H9 (cell line): ENCODE results near the gene HPS3. TPM values are rescaled to one million over a fixed set of nuclear protein-coding genes. Genes with fewer than 3 reads are reported as not detected.

Experiments
- DNase-seq: peaks from one replicate; pipeline ENCODE4 v3.0.0-alpha.2; 2017
- H2AFZ ChIP-seq: one replicate; pipeline ENCODE4 v1.6.1; 2013; ENCODE audit warnings: mild to moderate bottlenecking, low read length, control low read depth, moderate library complexity
- H2AK5ac ChIP-seq: 2 replicates; pipeline ENCODE4 v1.6.1; 2013; ENCODE audit warnings: low read length, control low read depth, mixed read lengths; ENCODE audit not compliant: insufficient read length
- H2BK120ac ChIP-seq: one replicate; pipeline ENCODE4 v1.6.1; 2013; ENCODE audit warnings: low read depth, mild to moderate bottlenecking, low read length, control low read depth, inconsistent platforms; ENCODE audit not compliant: poor library complexity, severe bottlenecking
- H2BK12ac ChIP-seq: 2 replicates; pipeline ENCODE4 v1.6.1; 2013; ENCODE audit warnings: low read length, control low read depth, mixed read lengths, low read depth; ENCODE audit not compliant: insufficient read length
- H2BK15ac ChIP-seq: 2 replicates; pipeline ENCODE4 v1.6.1; 2013; ENCODE audit warnings: low read depth, low read length, control low read depth
- H2BK20ac ChIP-seq: one replicate; pipeline ENCODE4 v1.6.1; 2013; ENCODE audit warnings: low read depth, mild to moderate bottlenecking, low read length, control low read depth, inconsistent platforms; ENCODE audit not compliant: poor library complexity, severe bottlenecking
- H2BK5ac ChIP-seq: 2 replicates; pipeline ENCODE4 v1.6.1; 2013; ENCODE audit warnings: low read length, control low read depth, mixed read lengths; ENCODE audit not compliant: insufficient read length
- H3K14ac ChIP-seq: 2 replicates; pipeline ENCODE4 v1.6.1; 2013; ENCODE audit warnings: low read length, control low read depth; ENCODE audit not compliant: insufficient read depth
- H3K18ac ChIP-seq: 2 replicates; pipeline ENCODE4 v1.6.1; 2013; ENCODE audit warnings: low read depth, mild to moderate bottlenecking, mixed read lengths, low read length, control low read depth; ENCODE audit not compliant: insufficient read length
- H3K23ac ChIP-seq: 2 replicates; pipeline ENCODE4 v1.6.1; 2013; ENCODE audit warnings: low read length, control low read depth, mixed read lengths, low read depth; ENCODE audit not compliant: insufficient read length
- H3K23me2 ChIP-seq: 2 replicates; pipeline ENCODE4 v1.6.1; 2013; ENCODE audit warnings: low read depth, mild to moderate bottlenecking, mixed read lengths, low read length, control low read depth; ENCODE audit not compliant: insufficient read length, poor library complexity, severe bottlenecking
- H3K27ac ChIP-seq: 2 replicates; pipeline ENCODE4 v1.5.1; 2013; ENCODE audit warnings: low read length, control low read depth, mixed read lengths, low read depth; ENCODE audit not compliant: insufficient read length
- H3K27me3 ChIP-seq: 2 replicates; pipeline ENCODE4 v1.6.1; 2013; ENCODE audit warnings: low read length, control low read depth, inconsistent platforms; ENCODE audit not compliant: insufficient read depth
- H3K4ac ChIP-seq: 2 replicates; pipeline ENCODE4 v1.6.1; 2013; ENCODE audit warnings: low read depth, mild to moderate bottlenecking, control low read depth, inconsistent platforms, low read length, moderate library complexity
- H3K4me1 ChIP-seq: 2 replicates; pipeline ENCODE4 v1.6.1; 2013; ENCODE audit warnings: low read length, control low read depth, inconsistent platforms; ENCODE audit not compliant: insufficient read depth
- H3K4me2 ChIP-seq: 2 replicates; pipeline ENCODE4 v1.6.1; 2013; ENCODE audit warnings: low read length, control low read depth, mixed read lengths; ENCODE audit not compliant: insufficient read length, insufficient read depth
- H3K56ac ChIP-seq: 2 replicates; pipeline ENCODE4 v1.6.1; 2013; ENCODE audit warnings: low read depth, mild to moderate bottlenecking, mixed read lengths, low read length, control low read depth; ENCODE audit not compliant: insufficient read length
- H3K79me1 ChIP-seq: 2 replicates; pipeline ENCODE4 v1.6.1; 2013; ENCODE audit warnings: low read depth, mild to moderate bottlenecking, moderate library complexity, low read length, control low read depth, inconsistent platforms; ENCODE audit not compliant: insufficient read depth, poor library complexity, severe bottlenecking
- H3K79me2 ChIP-seq: 2 replicates; pipeline ENCODE4 v1.6.1; 2013; ENCODE audit warnings: low read length, control low read depth, inconsistent platforms; ENCODE audit not compliant: insufficient read depth
- H3K9ac ChIP-seq: 2 replicates; pipeline ENCODE4 v1.6.1; 2013; ENCODE audit warnings: low read length, control low read depth, mixed read lengths; ENCODE audit not compliant: insufficient read length; ENCODE audit errors: extremely low read depth
- H3K9me3 ChIP-seq: one replicate; pipeline ENCODE4 v1.6.1; 2013; ENCODE audit warnings: low read depth, low read length, inconsistent platforms; ENCODE audit not compliant: control insufficient read depth
- H3T11ph ChIP-seq: one replicate; pipeline ENCODE4 v1.6.1; 2013; ENCODE audit warnings: mild to moderate bottlenecking, low read length, control low read depth, inconsistent platforms
- H4K20me1 ChIP-seq: one replicate; pipeline ENCODE4 v1.6.1; 2013; ENCODE audit not compliant: control insufficient read depth, insufficient read length, insufficient read depth
- H4K5ac ChIP-seq: 2 replicates; pipeline ENCODE4 v1.6.1; 2013; ENCODE audit warnings: low read depth, mild to moderate bottlenecking, mixed read lengths, low read length, control low read depth; ENCODE audit not compliant: insufficient read length
- H4K8ac ChIP-seq: replicated peaks from 2 replicates; pipeline ENCODE4 v1.6.1; 2013; ENCODE audit warnings: low read length, control low read depth, mixed read lengths, low read depth; ENCODE audit not compliant: insufficient read length
- H4K91ac ChIP-seq: 2 replicates; pipeline ENCODE4 v1.6.1; 2013; ENCODE audit warnings: low read depth, mild to moderate bottlenecking, moderate library complexity, mixed read lengths, low read length, control low read depth; ENCODE audit not compliant: insufficient read length
- H3K27ac Mint-ChIP-seq, 3 experiments: 2 replicates in 2 of 3; 3 replicates in 1 of 3; pipeline ENCODE4 v1.8.0; 2020 to 2021; ENCODE audit warnings: mixed read lengths in 3 of 3, mild to moderate bottlenecking in 1 of 3, moderate library complexity in 1 of 3
- H3K27me3 Mint-ChIP-seq: 2 replicates; pipeline ENCODE4 v1.8.0; 2021; ENCODE audit warnings: low read depth, mild to moderate bottlenecking, moderate library complexity, mixed read lengths
- H3K36me3 Mint-ChIP-seq, 3 experiments: 2 replicates in 2 of 3; 3 replicates in 1 of 3; pipeline ENCODE4 v1.8.0; 2020 to 2021; ENCODE audit warnings: low read depth in 3 of 3, mixed read lengths in 3 of 3; ENCODE audit not compliant: insufficient read depth in 1 of 3
- H3K4me1 Mint-ChIP-seq, 2 experiments: 2 replicates each; pipeline ENCODE4 v1.8.0; 2020; ENCODE audit warnings: mixed read lengths in 2 of 2
- H3K4me3 Mint-ChIP-seq, 2 experiments: 2 replicates in 1 of 2; 3 replicates in 1 of 2; pipeline ENCODE4 v1.8.0; 2020 to 2021; ENCODE audit warnings: mild to moderate bottlenecking in 2 of 2, mixed read lengths in 2 of 2, moderate library complexity in 1 of 2
- H3K9me3 Mint-ChIP-seq, 2 experiments: 2 replicates in 1 of 2; 3 replicates in 1 of 2; pipeline ENCODE4 v1.8.0; 2020; ENCODE audit warnings: mild to moderate bottlenecking in 2 of 2, mixed read lengths in 2 of 2, moderate library complexity in 1 of 2
- WGBS: extraction: QIAGEN DNeasy Blood & Tissue Kit; methylation state at CpG from one replicate; pipeline ENCODE4 v1.1.7; 2013; ENCODE audit warnings: missing lambda C conversion rate, low lambda C conversion rate, mixed read lengths; ENCODE audit not compliant: insufficient read length; ENCODE audit errors: extremely low coverage; 5-methylcytosine and 5-hydroxymethylcytosine counted together
- total RNA-seq: library from RNA; stranded (reverse); gene quantifications from 2 replicates; pipeline ENCODE4 v1.2.1, GENCODE V29; 2021
- TF ChIP-seq, protein P1 (sequence below): fragments of 200-600 bp; sonication (generic); conservative IDR thresholded peaks from 3 replicates; pipeline ENCODE4 v1.8.0; 2021; ENCODE audit warnings: antibody characterized with exemption, mild to moderate bottlenecking

The HPS3 gene
- total RNA-seq, 1 experiment from 2014 or later: 46.5 TPM

DNA sequence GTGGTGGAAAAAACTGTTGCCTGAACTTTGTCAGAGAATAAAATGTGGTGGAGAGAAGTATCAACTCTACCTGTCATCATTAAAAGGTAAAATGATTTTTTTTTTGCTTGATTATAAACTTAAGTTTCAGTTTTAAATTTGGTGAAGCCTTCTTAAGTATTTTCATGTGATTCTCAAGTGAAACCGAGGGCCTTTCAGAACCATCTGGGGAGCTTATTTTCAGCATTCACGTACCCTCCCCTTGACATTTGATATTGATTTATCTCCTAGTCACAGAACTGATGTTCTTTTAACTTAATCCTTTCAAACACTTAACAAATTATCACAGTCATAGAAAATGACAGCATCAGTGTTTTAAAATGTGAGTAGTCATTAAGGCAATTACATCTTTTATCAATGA lies 38.5 kb downstream of the HPS3 start:
- H4K20me1 ChIP-seq: no peaks in the 10 kb centered on the region
- H3K4me2 ChIP-seq: no peak overlapping the region
- H3K9ac ChIP-seq: no peak overlapping the region
- H3K27ac Mint-ChIP-seq: no peak overlapping the region; a peak in 1 of 7 replicates
- no peak overlapping the region for H3K23ac ChIP-seq
- no peak overlapping the region for H2AFZ ChIP-seq
- H3K27me3 ChIP-seq: no peaks in the 10 kb centered on the region
- H3K56ac ChIP-seq: no peak overlapping the region
- TF ChIP-seq, protein P1, sequence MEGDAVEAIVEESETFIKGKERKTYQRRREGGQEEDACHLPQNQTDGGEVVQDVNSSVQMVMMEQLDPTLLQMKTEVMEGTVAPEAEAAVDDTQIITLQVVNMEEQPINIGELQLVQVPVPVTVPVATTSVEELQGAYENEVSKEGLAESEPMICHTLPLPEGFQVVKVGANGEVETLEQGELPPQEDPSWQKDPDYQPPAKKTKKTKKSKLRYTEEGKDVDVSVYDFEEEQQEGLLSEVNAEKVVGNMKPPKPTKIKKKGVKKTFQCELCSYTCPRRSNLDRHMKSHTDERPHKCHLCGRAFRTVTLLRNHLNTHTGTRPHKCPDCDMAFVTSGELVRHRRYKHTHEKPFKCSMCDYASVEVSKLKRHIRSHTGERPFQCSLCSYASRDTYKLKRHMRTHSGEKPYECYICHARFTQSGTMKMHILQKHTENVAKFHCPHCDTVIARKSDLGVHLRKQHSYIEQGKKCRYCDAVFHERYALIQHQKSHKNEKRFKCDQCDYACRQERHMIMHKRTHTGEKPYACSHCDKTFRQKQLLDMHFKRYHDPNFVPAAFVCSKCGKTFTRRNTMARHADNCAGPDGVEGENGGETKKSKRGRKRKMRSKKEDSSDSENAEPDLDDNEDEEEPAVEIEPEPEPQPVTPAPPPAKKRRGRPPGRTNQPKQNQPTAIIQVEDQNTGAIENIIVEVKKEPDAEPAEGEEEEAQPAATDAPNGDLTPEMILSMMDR: no peak
- H4K8ac ChIP-seq: no peak overlapping the region
- no peak overlapping the region for H2BK120ac ChIP-seq
- no peak overlapping the region for H3T11ph ChIP-seq
- H2BK5ac ChIP-seq: no peak overlapping the region
- DNase-seq: no peak
- no peak overlapping the region for H2BK15ac ChIP-seq
- no CpG with 5 or more reads among the region's 2 CpGs for WGBS
- H4K91ac ChIP-seq: no peak overlapping the region
- H2AK5ac ChIP-seq: no peak overlapping the region
- no peak overlapping the region for H4K5ac ChIP-seq
- H3K23me2 ChIP-seq: no peaks in the 10 kb centered on the region
- no peaks in the 10 kb centered on the region for H3K9me3 Mint-ChIP-seq
- no peaks in the 10 kb centered on the region for H3K9me3 ChIP-seq
- no peak overlapping the region for H3K4me3 Mint-ChIP-seq
- H2BK20ac ChIP-seq: no peak overlapping the region
- H3K79me2 ChIP-seq: no peaks in the 10 kb centered on the region
- no peaks in the 10 kb centered on the region for H3K4me1 ChIP-seq
- H3K27ac ChIP-seq: no peak overlapping the region
- no peaks in the 10 kb centered on the region for H3K79me1 ChIP-seq
- no peak overlapping the region for H3K18ac ChIP-seq
- H2BK12ac ChIP-seq: no peak overlapping the region
- no peak overlapping the region for H3K14ac ChIP-seq
- no peaks in the 10 kb centered on the region for H3K27me3 Mint-ChIP-seq
- H3K36me3 Mint-ChIP-seq: peaks cover 46 to 80% (median 72%) of the 10 kb centered on the region in 3 experiments
- H3K4ac ChIP-seq: no peak overlapping the region
- no peaks in the 10 kb centered on the region for H3K4me1 Mint-ChIP-seq
